ENCODE data around the gene MTMR2. TPM values are rescaled to one million over a fixed set of nuclear protein-coding genes. Genes with fewer than 3 reads are reported as not detected.

Gene MTMR2
- total and polyA plus RNA-seq, 2 experiments from 2014 or later: 26.6 to 52.6 TPM

DNA sequence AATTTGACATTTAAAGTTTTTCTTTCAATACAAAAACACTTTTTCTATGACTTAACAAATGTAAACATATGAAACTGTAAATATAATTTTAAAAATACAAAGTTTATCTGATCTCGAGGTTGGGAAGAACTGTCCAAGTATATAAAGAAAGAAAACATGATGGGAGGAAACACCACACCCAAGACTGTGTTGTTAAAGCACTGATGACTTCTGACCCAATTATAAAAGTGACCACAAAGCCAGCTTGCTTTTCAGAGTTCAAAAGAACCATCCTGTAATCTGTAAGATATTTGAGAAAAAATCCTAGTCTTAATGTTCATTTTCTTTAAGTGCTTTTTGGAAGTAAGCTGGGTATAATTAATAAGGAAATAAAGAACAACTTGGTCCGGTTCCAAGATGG is 118.0 kb downstream of the MTMR2 start (continued):
- no peak for TF ChIP-seq EZH2phosphoT487 (IDR thresholded peaks at IDR 0.05; ENCODE audit: unreplicated experiment)
- TF ChIP-seq POLR2AphosphoS5 (IDR thresholded peaks at IDR 0.05; ENCODE audit: low read depth): no peak
- no peak for TF ChIP-seq STAT1 (IDR thresholded peaks at IDR 0.05; ENCODE audit: unreplicated experiment)
- TF ChIP-seq ZNF114 (CRISPR knock-in tag; IDR thresholded peaks at IDR 0.05): no peak

DNA sequence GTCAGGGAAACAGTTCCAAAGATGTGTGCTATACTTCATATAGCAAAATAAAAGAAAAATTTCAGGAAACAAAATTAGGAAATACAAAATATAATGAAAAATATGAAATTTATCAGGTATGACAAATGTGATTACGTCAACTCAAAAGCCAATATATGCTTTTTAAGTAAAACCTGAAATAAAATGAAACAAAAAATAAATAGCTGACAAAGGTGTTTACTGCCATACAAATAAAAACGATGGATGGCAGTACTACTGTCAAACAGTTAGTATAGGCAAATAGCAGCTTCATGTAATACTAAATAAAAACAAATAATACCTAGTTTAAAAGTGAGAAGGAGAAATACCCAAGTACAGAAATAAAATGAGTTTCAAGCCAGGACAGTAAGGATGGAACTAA is 119.9 kb downstream of the MTMR2 start:
- Histone ChIP-seq H3K9me2 (ENCODE audit: insufficient read depth) (no peaks in the 10 kb centered on the region), H3F3A (replicated peaks; ENCODE audit: low read depth) (no peaks in the 10 kb centered on the region), H3K4me2 (no peak overlapping the region), H3K79me2 (replicated peaks; ENCODE audit: insufficient read depth) (peaks cover 10% of the 10 kb centered on the region), H4K20me1 (replicated peaks; ENCODE audit: insufficient read depth) (peaks cover under 1% of the 10 kb centered on the region; the same call in 1 of the 2 replicates), H3K4me1 (ENCODE audit: insufficient read depth) (no peaks in the 10 kb centered on the region), H3K36me3 (ENCODE audit: insufficient read depth) (peaks cover 37% of the 10 kb centered on the region), H3K27me3 (ENCODE audit: insufficient read depth) (no peaks in the 10 kb centered on the region), H2AFZ (no peak overlapping the region), H3K4me3 (no peak overlapping the region), H3K27ac (ENCODE audit: low read depth) (no peak overlapping the region)
- Mint-ChIP-seq H3K36me3 (ENCODE audit: low read depth) (peaks cover 87% of the 10 kb centered on the region), H3K27ac (no peak overlapping the region), H3K9me3 (peaks cover 32% of the 10 kb centered on the region), H3K4me3 (no peak overlapping the region), H3K4me1 (no peaks in the 10 kb centered on the region), H3K27me3 (ENCODE audit: insufficient read depth, low read depth, poor library complexity) (no peaks in the 10 kb centered on the region)
- DNase-seq (ENCODE audit: low spot score) (no peak), ATAC-seq (no peak)
- no peak for TF ChIP-seq STAT1 (IDR thresholded peaks at IDR 0.05; ENCODE audit: unreplicated experiment)

DNA sequence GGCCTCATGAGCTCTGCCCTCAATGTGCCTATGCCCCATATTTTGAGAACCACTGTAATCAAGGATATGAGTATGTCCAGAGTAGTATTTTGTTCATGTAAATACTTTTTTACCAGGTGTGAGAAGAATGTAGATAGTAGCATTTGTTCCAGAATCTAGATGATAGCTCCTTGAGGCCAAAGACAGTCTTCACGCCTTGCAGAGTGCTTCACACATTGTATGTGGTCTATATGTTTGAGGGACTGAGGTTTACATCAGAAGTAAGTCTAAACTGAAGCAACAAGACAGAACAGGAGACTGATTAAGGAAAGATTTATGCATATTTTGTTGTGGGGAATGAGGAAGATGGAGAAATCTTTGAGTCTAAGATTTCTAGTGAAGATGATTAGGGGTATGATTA is 121.1 kb downstream of the MTMR2 start:
- Mint-ChIP-seq H3K4me1 (no peaks in the 10 kb centered on the region), H3K4me3 (no peak overlapping the region), H3K27me3 (ENCODE audit: insufficient read depth, low read depth, poor library complexity) (no peaks in the 10 kb centered on the region), H3K36me3 (ENCODE audit: low read depth) (peaks cover 76% of the 10 kb centered on the region), H3K9me3 (peaks cover 23% of the 10 kb centered on the region), H3K27ac (no peak overlapping the region)
- Histone ChIP-seq H3K4me3 (no peak overlapping the region), H3K4me2 (no peak overlapping the region), H4K20me1 (replicated peaks; ENCODE audit: insufficient read depth) (peaks cover 6% of the 10 kb centered on the region; the same call in 1 of the 2 replicates), H3K4me1 (ENCODE audit: insufficient read depth) (no peaks in the 10 kb centered on the region), H3K36me3 (ENCODE audit: insufficient read depth) (peaks cover 37% of the 10 kb centered on the region), H3F3A (replicated peaks; ENCODE audit: low read depth) (no peaks in the 10 kb centered on the region), H2AFZ (no peak overlapping the region), H3K27ac (ENCODE audit: low read depth) (no peak overlapping the region), H3K79me2 (replicated peaks; ENCODE audit: insufficient read depth) (peaks cover 21% of the 10 kb centered on the region), H3K9me2 (ENCODE audit: insufficient read depth) (no peaks in the 10 kb centered on the region), H3K27me3 (ENCODE audit: insufficient read depth) (no peaks in the 10 kb centered on the region)
- DNase-seq (ENCODE audit: low spot score) (no peak), ATAC-seq (no peak)
- TF ChIP-seq, protein P1, sequence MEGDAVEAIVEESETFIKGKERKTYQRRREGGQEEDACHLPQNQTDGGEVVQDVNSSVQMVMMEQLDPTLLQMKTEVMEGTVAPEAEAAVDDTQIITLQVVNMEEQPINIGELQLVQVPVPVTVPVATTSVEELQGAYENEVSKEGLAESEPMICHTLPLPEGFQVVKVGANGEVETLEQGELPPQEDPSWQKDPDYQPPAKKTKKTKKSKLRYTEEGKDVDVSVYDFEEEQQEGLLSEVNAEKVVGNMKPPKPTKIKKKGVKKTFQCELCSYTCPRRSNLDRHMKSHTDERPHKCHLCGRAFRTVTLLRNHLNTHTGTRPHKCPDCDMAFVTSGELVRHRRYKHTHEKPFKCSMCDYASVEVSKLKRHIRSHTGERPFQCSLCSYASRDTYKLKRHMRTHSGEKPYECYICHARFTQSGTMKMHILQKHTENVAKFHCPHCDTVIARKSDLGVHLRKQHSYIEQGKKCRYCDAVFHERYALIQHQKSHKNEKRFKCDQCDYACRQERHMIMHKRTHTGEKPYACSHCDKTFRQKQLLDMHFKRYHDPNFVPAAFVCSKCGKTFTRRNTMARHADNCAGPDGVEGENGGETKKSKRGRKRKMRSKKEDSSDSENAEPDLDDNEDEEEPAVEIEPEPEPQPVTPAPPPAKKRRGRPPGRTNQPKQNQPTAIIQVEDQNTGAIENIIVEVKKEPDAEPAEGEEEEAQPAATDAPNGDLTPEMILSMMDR (conservative IDR thresholded peaks at IDR 0.05; ENCODE audit: low read depth in 2 of 2): no peak
- TF ChIP-seq, protein P2, sequence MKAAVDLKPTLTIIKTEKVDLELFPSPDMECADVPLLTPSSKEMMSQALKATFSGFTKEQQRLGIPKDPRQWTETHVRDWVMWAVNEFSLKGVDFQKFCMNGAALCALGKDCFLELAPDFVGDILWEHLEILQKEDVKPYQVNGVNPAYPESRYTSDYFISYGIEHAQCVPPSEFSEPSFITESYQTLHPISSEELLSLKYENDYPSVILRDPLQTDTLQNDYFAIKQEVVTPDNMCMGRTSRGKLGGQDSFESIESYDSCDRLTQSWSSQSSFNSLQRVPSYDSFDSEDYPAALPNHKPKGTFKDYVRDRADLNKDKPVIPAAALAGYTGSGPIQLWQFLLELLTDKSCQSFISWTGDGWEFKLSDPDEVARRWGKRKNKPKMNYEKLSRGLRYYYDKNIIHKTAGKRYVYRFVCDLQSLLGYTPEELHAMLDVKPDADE (IDR thresholded peaks at IDR 0.05): no peak
- TF ChIP-seq ZNF114 (CRISPR knock-in tag; IDR thresholded peaks at IDR 0.05) (no peak), CREB1 (CRISPR knock-in tag; IDR thresholded peaks at IDR 0.05; ENCODE audit: low read depth) (no peak), EZH2 (IDR thresholded peaks at IDR 0.05; ENCODE audit: low read depth, unreplicated experiment) (no peak), JUNB (IDR thresholded peaks at IDR 0.05; ENCODE audit: unreplicated experiment) (no peak), ZNF331 (CRISPR knock-in tag; IDR thresholded peaks at IDR 0.05; ENCODE audit: low read depth) (no peak), POLR2AphosphoS5 (IDR thresholded peaks at IDR 0.05; ENCODE audit: low read depth) (no peak), NANOG (IDR thresholded peaks at IDR 0.05; ENCODE audit: borderline replicate concordance) (no peak), EZH2phosphoT487 (IDR thresholded peaks at IDR 0.05; ENCODE audit: unreplicated experiment) (no peak)
- TF ChIP-seq, protein P3, sequence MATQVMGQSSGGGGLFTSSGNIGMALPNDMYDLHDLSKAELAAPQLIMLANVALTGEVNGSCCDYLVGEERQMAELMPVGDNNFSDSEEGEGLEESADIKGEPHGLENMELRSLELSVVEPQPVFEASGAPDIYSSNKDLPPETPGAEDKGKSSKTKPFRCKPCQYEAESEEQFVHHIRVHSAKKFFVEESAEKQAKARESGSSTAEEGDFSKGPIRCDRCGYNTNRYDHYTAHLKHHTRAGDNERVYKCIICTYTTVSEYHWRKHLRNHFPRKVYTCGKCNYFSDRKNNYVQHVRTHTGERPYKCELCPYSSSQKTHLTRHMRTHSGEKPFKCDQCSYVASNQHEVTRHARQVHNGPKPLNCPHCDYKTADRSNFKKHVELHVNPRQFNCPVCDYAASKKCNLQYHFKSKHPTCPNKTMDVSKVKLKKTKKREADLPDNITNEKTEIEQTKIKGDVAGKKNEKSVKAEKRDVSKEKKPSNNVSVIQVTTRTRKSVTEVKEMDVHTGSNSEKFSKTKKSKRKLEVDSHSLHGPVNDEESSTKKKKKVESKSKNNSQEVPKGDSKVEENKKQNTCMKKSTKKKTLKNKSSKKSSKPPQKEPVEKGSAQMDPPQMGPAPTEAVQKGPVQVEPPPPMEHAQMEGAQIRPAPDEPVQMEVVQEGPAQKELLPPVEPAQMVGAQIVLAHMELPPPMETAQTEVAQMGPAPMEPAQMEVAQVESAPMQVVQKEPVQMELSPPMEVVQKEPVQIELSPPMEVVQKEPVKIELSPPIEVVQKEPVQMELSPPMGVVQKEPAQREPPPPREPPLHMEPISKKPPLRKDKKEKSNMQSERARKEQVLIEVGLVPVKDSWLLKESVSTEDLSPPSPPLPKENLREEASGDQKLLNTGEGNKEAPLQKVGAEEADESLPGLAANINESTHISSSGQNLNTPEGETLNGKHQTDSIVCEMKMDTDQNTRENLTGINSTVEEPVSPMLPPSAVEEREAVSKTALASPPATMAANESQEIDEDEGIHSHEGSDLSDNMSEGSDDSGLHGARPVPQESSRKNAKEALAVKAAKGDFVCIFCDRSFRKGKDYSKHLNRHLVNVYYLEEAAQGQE (IDR thresholded peaks at IDR 0.05; ENCODE audit: unreplicated experiment): no peak

Data from GM23338 (cell line).